ENCODE data around the gene RERE. TPM values are rescaled to one million over a fixed set of nuclear protein-coding genes. Genes with fewer than 3 reads are reported as not detected.

The RERE gene
- total RNA-seq, 2 donors from 2014 or later, result 95.0 to 102 TPM

- intact Hi-C loops (cut with DNase I, micrococcal nuclease), result no loop called here
- DNase-seq, result no peak
- ATAC-seq, result no peak
Observed at GRCh38 chr1:8367571-8368194, 449.8 kb downstream of the RERE start.

- no peak for DNase-seq
- intact Hi-C loops (cut with DNase I, micrococcal nuclease), result no loop called here
Observed at GRCh38 chr1:8365661-8366362, 451.6 kb downstream of the RERE start.

DNA sequence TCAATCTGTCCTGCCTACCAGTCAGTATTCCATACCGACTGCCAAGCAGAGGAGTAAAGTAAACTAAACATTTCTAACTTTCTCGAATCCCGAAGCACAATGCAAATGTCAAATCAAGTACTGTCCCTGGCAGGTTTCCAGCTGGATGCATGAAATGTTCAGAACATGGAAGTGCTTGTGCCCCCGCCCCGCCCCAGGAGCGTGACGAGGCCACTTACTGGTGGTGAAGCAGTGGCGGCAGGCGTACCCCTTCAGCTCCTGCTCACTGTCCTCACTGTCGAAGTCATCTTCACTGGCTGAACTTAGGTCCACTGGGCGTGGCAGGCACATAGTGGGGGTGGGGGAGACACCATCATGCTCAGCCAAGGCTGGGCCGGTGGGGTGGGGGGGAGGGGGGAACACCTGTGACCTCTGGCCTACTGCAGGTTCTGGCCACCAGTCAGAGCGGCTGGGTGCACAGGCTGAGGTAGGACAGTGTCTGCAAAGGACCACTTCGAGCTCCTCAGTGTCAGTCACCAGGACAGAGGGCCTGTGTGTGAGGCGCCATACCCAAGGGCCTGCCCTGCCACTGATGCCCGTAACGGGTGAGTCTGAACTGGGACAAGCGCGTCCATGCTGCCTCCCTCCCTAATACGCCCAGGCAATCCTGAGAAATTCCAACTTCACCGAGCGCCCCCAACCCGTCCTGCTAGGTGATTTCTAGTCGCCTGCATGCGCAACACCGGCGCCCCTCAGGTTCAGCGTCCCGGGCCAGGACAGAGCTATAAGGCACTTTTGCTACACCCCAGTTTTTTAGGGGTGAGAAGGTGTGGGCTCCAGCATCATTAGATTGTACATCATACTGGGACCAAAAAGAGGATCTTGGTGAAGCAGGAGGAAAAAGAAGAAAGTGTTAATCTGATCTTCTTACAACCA, 452.7 kb downstream of the RERE start:
- peak; percentile 45 to 72 for DNase-seq
- intact Hi-C loops (cut with DNase I, micrococcal nuclease), result no loop called here
- ATAC-seq, result peak; percentile 23

More at GRCh38 chr1:8365661-8366362, 451.6 kb downstream of the RERE start:
- no peak for ATAC-seq

- intact Hi-C loops (cut with DNase I, micrococcal nuclease), result no loop called here
- no peak for ATAC-seq
- no peak for DNase-seq
Observed at GRCh38 chr1:8363767-8364301, 453.6 kb downstream of the RERE start.

- no peak for ATAC-seq
- DNase-seq, result no peak
- intact Hi-C loops (cut with DNase I, micrococcal nuclease), result no loop called here
Observed at GRCh38 chr1:8363186-8363766, 454.2 kb downstream of the RERE start.

- intact Hi-C loops (cut with DNase I, micrococcal nuclease), result no loop called here
- ATAC-seq, result no peak
Observed at GRCh38 chr1:8362701-8363101, 454.7 kb downstream of the RERE start.

GRCh38 chr1:8361198-8361849, 456.1 kb downstream of the RERE start:
- no peak for DNase-seq
- no peak for ATAC-seq
- intact Hi-C loops (cut with DNase I, micrococcal nuclease), result no loop called here

More at GRCh38 chr1:8362701-8363101, 454.7 kb downstream of the RERE start:
- no peak for DNase-seq

DNA sequence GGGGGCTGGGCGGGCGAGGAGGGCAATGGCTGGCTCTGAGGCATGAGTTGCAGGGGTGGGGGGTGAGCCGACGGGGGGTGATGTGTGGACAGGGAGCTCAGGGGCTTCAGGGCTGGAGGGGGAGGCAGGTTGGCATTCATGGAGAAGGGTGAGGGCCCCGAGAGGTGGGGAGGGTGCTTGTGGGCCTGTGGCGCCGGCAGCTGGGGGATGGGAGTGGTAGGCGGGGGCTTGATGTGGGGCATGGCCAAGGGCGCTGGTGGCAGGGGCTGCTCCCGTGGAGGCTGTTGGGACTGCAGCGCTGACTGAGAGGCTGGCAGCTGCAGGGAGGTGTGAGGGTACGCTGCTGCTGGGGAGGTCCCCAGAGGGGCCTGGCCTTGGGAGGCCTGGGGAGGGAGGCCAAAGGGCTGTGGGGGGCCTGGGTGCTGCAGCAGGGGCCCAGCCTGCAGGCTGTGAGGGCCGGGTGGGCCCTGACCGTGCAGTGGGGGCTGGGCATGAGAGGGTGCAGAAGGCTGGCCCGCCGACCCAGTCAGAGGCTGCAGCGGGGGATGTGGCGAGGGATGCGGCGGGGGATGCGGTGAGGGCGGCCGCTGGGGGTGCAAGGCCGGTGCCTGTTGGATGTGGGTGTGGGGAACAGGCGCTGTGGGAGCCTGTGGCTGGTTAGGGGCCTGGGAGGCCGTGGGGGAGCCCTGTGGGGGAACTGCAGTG, 456.8 kb downstream of the RERE start:
- DNase-seq (peak in 1 of 2 donors; percentile 23), ATAC-seq (no peak)

GRCh38 chr1:8359617-8360481, 457.6 kb downstream of the RERE start:
- DNase-seq (no peak), ATAC-seq (no peak)
- intact Hi-C loops (cut with DNase I, micrococcal nuclease), result no loop called here

More for the DNA sequence above, 456.8 kb downstream of the RERE start:
- intact Hi-C loops (cut with DNase I, micrococcal nuclease), result no loop called here

DNA sequence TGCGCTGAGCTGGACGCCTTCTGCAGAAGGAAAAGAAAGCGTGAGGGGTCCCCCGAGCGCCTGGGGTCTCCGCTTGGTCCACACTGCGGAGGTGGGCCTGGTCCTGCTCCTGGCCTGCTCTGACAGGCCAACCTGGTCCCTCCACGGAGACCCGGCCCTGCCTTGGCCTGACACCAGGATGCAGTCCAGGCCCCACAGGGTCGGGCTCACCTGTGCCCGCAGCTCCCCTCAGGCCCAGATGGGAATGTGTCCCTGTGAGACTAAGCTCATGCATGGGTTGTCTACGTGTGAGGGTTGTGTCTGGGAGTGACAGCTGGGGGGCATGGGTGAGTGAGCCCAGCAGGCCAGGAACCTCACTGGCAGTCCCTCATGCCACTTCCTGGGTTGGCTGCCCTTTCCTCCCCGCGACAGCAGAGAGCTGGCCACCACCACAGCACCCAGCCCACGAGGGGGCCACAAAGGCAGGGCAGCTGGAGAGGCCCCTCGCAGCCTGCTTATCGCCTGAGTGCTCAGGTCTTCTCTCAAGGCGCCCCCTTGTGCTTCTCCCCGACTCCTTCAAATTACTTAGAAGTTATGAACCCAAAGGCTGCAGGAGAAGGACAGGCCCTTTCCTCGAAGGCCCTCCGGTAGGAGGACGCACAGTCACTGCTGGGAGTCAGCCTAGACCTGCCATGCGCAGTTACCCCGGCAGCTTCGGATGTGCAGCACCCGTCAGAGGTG, 458.4 kb downstream of the RERE start:
- intact Hi-C loops (cut with DNase I, micrococcal nuclease), result no loop called here
- no peak for DNase-seq
- ATAC-seq, result no peak

DNA sequence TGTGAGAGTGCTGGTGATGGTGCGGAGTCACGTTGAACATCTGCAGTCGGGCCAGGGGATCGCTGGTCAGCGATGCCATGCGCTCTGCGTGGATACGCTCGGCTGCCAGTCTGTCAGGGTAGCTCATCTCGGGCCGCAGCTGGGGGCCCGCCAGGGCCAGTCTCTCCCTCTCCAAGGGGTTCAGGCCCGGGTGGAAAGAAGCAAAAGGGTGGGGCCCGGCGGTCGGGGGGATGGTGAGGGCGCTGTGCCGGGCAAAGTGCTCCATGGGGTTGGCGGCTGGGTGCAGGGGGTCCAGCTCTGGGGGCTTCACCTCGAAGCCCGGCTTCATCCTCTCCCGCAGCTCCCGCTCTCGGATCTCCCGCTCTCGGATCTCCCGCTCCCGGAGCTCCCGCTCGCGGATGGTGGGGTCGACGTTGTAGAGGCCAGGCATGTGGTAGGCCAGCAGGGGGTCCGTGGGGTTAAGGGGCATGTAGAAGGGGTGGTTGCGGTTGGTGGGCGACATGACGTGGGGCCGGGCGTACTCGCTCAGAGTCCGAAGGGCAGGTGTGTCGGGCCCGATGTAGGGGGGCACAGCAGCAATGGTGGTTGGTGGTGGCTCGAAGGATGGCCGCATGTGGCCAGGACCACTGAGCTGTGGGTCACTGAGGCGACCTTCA, 459.1 kb downstream of the RERE start:
- intact Hi-C loops (cut with DNase I, micrococcal nuclease), result no loop called here
- ATAC-seq (no peak), DNase-seq (no peak)

DNA sequence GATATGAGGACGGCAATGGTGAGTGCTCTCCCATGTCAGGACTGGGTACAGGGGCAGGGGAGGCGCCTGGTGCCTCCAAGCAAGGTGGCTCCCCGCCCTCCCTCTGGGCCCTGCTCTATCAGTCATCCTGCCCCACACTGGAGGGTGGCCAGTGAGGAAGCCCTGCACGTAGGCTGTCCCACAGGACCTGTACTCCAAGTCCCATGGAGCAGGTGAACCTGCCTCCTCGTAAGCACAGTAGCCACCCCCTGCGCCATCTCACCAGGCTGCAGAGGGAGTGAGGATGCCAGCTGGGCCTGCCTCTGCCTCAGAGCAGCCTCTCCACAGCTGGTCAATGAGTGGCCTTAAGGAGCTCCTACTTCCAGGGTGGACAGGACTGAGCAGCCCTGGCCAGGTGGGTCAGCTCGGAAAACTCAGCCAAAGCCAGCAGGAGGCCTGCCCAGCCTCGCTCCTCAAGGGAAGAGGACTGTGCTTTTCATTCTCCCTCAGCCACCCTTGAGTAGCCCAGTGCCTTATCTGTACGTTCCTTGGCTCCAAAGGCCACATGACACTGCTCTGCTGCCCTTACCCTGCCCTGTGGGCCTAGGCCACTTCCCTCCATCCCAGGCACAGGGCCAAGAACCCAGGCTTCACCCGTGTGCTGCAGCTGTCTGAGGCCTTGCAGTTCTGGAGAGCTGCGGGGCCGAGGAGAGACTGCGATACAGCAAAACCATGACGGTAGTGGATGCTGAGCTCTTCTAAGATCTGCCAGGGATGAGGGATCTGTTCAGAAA, 459.9 kb downstream of the RERE start:
- no peak for ATAC-seq
- intact Hi-C loops (cut with DNase I, micrococcal nuclease), result no loop called here
- peak in 1 of 2 donors; percentile 23 for DNase-seq

DNA sequence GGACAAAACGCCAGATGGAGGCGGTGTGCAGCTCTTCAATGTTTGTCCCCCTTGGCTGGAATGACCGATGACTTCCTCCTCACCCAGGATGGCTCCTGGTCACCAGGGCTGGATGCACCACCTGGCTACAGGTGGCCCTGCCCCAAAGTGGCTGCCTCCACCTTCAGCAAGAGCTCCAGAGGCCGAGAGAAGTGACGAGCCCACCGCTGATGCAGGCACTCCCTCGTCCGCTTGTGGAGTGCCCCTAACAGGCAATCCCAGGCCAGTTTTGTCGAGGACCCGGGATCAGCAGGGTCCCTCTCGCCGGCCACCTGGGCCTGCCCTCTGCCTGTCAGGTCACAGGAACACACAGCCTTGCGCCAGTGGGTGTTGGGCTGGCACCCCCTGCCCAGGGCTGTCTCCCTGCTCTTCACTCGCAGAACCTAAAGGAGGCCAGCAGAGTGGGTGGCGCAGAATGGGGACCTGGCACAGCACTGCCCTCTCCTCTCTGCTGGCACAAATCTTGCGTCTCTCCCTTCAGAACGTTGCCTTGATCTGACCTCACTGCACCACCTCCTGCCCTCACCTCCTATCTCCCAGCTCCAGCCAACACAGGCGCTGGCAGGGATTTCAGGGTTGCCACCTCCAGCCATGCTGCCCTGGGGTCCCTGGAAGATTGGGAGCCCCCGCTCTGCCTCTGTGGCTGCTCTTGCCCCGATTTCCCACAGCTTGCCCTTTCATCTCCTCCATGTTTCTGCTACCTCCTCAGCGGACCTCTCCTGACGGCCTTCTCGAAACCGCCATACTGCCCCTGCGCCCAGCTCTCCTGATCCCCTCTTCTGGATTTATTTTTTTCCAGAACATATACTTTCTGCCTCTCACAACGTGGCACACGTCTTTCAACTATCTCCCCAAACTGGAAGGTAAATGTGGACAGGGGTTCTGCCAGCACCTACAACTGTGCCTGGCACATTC, 460.9 kb downstream of the RERE start:
- no peak for ATAC-seq
- intact Hi-C loops (cut with DNase I, micrococcal nuclease), result no loop called here

More for the DNA sequence above, 460.9 kb downstream of the RERE start:
- DNase-seq, result no peak
